Stimulated activated CD4-positive, alpha-beta T cell treated with anti-CD3 and anti-CD28 coated beads, TNF-alpha, amount 100 ng/mL, for 4 hours (primary cell): ENCODE results near the gene ATP5MC3.
"Not testable (repeated sequence)": the region's sequence is repeated elsewhere in the genome, so short reads cannot be mapped to it uniquely, and the experiment has no call there.

Experiments used
- DNase-seq, 3 experiments: peaks; one replicate each; pipeline ENCODE4 v3.0.0-alpha.2; 2020; ENCODE audit warnings: low read depth in 3 of 3

ATP5MC3 gene

GRCh38 chr2:175181104-175181876, at the start of gene ATP5MC3:
Gene ATP5MC3, minus strand, starts transcription at chr2:175181710. Its CDS starts 317 bp downstream, at chr2:175181393.
- peak; percentile 83 to 87 (median 84) for DNase-seq

DNA sequence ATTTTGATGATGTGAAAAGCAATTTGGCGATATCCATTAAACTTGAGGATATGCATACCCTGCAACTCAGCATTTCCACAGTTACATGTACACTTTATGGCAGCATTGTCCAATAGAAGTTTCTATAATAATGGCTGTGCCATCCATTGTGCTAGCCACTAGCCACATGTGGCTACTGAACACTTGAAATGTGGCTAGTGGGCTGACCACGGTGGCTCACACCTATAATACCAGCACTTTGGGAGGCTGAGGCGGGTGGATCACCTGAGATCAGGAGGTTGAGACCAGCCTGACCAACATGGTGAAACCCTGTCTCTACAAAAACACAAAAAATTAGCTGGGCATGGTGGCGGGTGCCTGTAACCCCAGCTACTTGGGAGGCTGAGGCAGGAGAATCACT, 47.1 kb upstream of the ATP5MC3 start:
- DNase-seq, result not testable (repeated sequence)

GRCh38 chr2:175228179-175228578, 46.7 kb upstream of the ATP5MC3 start:
- DNase-seq, result no peak

GRCh38 chr2:175227393-175227792, 45.9 kb upstream of the ATP5MC3 start:
- no peak for DNase-seq

DNA sequence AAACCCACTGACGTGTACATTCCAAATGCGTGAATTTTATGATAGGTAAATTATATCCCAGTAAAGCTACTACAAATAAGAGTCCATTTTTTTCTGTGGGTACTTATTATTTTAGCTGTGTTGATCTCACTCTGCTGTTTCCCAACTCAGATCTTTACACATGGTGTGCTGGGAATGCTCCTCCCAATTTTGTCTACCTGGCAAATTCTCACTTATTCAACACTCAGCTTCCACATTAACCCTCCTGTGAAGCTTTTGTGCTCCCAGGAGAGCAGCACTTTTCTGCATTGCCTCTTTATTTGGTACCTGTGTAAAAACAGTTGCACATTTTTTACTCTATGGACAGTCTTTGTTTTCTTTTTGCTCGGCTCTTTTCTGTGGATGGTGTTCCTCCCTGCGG, 38.6 kb upstream of the ATP5MC3 start:
- no peak for DNase-seq

DNA sequence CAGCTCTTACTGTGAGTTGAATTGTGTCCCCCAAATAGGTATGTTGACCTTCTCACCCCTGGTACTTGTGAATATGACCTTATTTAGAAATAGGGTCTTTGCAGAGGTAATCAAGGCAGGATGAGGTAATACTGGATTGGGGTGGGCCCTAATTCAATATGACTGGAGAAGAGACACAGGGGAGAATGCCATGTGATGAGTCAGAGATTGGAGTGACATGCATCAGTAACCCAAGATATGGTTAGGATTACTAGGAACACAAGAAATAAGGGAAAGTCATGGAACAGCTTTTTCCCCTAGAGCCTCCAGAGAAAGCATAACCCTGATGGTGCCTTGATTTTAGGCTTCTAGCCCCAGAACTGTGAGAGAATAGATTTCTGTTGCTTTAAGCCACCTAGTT, 37.0 kb upstream of the ATP5MC3 start:
- no peak for DNase-seq

GRCh38 chr2:175207741-175208438, 26.4 kb upstream of the ATP5MC3 start:
- DNase-seq, result no peak

DNA sequence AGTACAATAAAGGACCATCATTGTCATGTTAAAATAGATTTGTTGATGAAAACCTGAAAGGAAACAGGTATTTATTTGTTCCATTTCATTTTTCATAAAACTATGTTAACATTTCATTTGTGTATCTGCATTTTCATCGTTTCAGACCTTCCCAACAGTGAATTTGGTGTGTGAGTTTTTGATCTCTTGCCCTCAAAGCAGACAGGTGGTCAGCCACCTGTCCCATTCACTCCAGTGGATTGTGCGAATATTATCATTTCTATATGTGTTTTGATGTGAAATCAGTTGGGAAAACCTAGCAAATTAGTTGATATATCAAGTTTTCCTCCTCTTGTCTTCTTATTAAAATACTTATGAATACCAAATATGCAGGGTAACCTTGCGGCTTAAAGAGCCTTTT, 25.4 kb upstream of the ATP5MC3 start:
- DNase-seq, result no peak

DNA sequence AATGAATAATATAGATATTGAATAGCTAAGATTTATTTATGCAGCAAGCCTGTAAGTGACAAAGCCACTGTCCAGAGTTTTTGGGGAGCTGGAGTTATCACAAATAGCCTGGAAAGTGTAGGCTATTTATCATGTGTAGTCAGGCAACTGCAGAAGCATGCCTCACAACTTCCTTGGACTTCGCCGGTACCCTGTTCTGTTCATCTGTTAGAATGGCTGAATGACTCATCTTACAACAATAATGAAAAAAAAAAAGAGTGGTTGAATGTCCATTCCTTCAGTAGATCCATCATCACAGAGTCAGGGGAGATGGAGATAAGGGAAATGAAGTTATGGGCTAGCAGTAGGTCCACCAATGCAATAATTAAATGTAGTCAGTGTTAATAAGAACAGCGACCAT, 24.0 kb upstream of the ATP5MC3 start:
- no peak for DNase-seq

DNA sequence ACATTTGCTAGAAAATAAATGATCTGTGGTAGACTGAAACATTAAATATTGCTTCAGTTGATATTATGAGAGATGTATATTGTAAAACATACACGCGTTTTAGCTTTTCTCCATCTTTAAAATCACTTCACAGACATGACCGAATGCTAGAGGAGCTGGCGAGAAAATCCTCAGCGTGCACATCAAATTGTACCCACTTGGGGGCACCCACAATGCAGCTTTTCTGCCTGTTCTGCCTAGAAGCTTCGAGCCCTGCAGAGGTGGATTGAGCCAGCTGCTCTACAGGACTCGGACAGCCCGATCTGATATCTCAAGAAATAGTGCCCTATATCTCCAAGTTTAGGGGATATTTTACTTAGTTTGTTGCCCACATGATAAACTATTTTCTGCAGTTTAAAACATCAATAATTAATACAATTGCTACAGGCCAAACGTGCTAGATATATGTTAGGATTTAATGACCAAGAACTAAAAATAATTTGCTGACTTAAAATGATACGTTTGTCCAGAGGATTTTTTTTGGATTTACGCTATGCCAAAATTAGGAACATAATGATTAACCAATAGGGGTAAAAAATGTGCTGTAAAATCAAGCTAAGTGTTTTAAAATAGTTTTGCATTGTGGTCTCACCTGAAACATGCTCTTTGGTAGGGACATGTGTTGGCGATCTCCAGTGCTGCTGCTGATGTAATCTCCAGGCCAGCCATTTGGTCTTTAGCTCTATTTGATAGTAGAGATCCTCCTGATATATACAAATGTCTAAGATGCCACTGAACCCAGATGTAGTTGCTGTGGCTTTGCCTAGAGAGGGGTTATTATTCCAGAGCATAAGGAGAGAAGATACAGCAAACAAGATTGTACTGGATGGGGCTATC, 22.3 kb upstream of the ATP5MC3 start:
- DNase-seq, result peak; percentile 6 to 7 (median 6)

- DNase-seq, result no peak
Observed at GRCh38 chr2:175195012-175195411, 13.5 kb upstream of the ATP5MC3 start.

DNA sequence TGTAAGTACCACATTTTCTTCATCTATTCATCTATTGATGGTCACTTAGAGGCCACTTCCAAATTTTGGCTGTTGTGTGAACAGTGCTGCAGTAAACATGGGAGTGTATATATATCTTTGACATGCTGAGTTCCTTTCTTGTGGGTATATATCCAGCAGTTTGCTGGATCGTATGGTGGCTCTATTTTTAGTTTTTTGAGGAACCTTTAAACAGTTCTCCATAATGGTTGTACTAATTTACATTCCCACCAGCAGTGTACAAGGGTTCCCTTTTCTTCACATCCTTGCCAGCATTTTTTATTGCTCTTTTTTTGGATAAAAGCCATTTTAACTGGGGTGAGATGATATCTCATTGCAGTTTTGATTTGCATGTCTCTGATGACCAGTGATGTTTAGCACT, 7.3 kb upstream of the ATP5MC3 start:
- no peak for DNase-seq

DNA sequence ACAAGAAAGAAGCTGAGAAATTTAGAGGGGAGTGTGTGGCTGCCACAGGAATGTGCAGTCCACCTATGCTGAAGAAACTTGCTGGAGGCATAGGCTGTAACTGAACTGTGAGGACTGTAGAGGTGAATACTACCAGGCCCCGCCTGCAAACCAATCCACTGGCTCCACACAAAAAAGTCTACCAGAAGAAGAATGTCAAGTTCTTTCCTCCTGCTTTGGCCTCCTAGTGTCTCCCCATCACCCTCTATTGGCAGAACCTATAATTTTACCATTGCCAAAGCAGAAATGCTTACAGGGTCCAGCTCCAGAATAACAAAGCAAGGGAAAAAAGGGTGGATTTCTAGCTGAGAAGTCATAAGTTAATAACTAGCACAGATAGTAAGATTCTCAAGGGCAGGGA, 5.9 kb upstream of the ATP5MC3 start:
- DNase-seq, result no peak

- DNase-seq, result no peak
Observed at GRCh38 chr2:175183674-175184073, 2.2 kb upstream of the ATP5MC3 start.

DNA sequence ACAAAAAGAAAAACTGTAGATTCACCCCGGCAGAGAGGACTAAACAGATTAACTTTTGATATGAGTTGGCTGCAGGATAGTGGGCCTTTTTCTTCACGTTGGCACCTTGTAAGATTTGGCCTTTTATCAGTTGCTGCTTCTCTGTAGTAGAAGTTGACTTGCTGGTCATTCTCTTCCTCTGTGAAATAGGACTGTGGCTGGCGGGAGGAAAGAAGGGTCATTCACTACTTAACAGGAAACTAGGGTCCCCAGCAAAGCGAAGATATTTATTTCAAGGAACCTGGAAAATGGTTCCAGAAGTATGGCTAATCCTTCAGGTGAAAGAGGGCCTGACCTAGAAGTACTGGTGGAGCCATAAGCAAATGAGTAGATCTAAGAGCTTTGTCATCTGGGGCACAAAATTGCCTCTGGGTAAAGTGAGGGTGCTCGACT, 383 bp upstream of the ATP5MC3 start:
- DNase-seq, result no peak

- DNase-seq, result peak in 2 of 3 experiments; percentile 20 to 42
Observed at GRCh38 chr2:175180701-175181103, 808 bp downstream of the ATP5MC3 start.

GRCh38 chr2:175176624-175177023, 4.9 kb downstream of the ATP5MC3 start:
- no peak for DNase-seq

GRCh38 chr2:175175896-175176295, 5.6 kb downstream of the ATP5MC3 start:
- no peak for DNase-seq

DNA sequence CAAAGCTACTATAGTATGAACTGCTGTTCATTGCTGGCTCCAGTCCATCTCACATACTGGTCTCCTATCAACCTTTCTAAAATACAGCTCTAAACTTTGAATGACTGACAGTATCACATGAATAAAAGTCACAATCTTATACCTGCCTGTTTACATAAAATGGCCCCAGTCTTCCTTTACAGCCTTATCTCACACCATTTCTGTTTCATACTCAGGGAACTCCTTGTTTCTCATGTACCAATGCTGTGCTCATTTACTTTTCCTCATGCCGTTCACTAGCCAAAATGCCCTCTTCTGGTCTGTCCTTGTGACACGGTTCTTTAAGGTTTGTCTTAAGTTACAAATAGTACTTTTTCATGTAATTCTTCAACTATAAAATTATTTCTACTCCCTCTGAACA, 6.2 kb downstream of the ATP5MC3 start:
- no peak for DNase-seq

DNA sequence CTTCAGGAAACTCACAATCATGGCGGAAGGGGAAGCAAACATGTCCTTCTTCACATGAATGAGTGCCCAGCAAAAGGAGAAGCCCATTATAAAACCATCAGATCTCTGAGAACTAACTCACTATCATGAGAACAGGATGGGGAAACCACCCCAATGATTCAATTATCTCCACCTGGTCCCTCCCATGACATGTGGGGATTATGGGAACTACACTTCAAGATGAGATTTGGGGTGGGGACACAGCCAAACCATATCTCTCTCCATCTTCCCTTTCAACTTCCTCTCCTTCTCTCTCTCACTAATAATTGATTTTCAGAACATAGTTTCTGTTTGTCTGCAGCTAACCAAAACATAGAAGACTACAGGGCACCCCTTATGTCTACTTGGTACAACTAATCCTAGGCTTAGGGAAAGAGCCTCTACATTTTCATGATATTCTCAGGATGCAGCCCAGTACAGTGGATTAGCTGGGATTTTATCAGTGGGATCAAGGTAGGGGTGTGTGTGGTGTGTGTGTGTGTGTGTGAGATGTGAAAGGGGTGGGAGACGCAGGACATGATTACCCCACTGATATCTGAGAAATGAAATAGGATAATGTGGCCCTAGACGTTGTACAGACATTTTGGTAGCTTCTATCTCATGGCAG, 10.7 kb downstream of the ATP5MC3 start:
- DNase-seq, result no peak

- no peak for DNase-seq
Observed at GRCh38 chr2:175169191-175169590, 12.3 kb downstream of the ATP5MC3 start.

- no peak for DNase-seq
Observed at GRCh38 chr2:175168564-175168945, 13.0 kb downstream of the ATP5MC3 start.
